Uterus (tissue), 4 donors: ENCODE measurements around the gene PSAPL1. TPM values are rescaled to one million over a fixed set of nuclear protein-coding genes. Genes with fewer than 3 reads are reported as not detected.

Experiments used
- DNase-seq, 2 donors: peaks; one replicate each; pipeline ENCODE4 v3.0.0-alpha.2; 2019 to 2020
- H3K27ac ChIP-seq, 2 donors: fragments of 200-600 bp; sonication (generic); 1 replicate in 1 of 2; 2 replicates in 1 of 2; pipeline ENCODE4 v1.5.1; 2016 to 2018
- H3K27me3 ChIP-seq, 2 donors: fragments of 200-600 bp; sonication (generic); one replicate each; pipeline ENCODE4 v1.5.1; 2018 to 2019; ENCODE audit warnings: control low read depth in 1 of 2
- H3K36me3 ChIP-seq, 2 donors: fragments of 200-600 bp; sonication (generic); one replicate each; pipeline ENCODE4 v1.5.1; 2019; ENCODE audit warnings: control low read depth in 1 of 2
- H3K4me1 ChIP-seq, 2 donors: fragments of 200-600 bp; sonication (generic); one replicate each; pipeline ENCODE4 v1.5.1; 2018 to 2019; ENCODE audit warnings: control low read depth in 1 of 2
- H3K4me3 ChIP-seq, 2 donors: fragments of 200-600 bp; sonication (generic); 1 replicate in 1 of 2; 2 replicates in 1 of 2; pipeline ENCODE4 v1.5.1; 2018 to 2019; ENCODE audit warnings: mild to moderate bottlenecking in 1 of 2
- H3K9me3 ChIP-seq, 2 donors: fragments of 200-600 bp; sonication (generic); one replicate each; pipeline ENCODE4 v1.5.1; 2019; ENCODE audit warnings: control low read depth in 1 of 2
- POLR2A ChIP-seq, 2 donors: fragments of 450-650 bp; IDR thresholded peaks; one replicate each; pipeline ENCODE4 v1.6.1; 2016; ENCODE audit warnings: antibody characterized with exemption in 2 of 2, mild to moderate bottlenecking in 1 of 2, moderate library complexity in 1 of 2
- intact Hi-C: fragments of 100-400 bp; cut with DNase I; formaldehyde crosslinking; loops from one replicate; pipeline ENCODE4 v1.15.1; 2023; ENCODE audit warnings: low total_unique reads
- total RNA-seq, 4 donors: library from RNA; depleted of rRNA in 3 of 4; stranded (reverse); fragments of >200 nt in 3 of 4; gene quantifications; one replicate each; pipeline versions ENCODE4 v1.1.0 to v1.2.4, GENCODE V29; 2014 to 2023
- TF ChIP-seq, protein P1 (sequence below), 4 experiments: fragments of 200-600 bp in 2 of 4; fragments of 450-650 bp in 2 of 4; sonication (generic) in 2 of 4; IDR thresholded peaks; one replicate each; pipeline ENCODE4 v1.5.1; 2016 to 2019; ENCODE audit warnings: antibody characterized with exemption in 4 of 4, mild to moderate bottlenecking in 2 of 4, moderate library complexity in 1 of 4
- donor health status: DM: yes; HTN: yes; CAD: no.

The PSAPL1 gene
- total RNA-seq, 4 donors from 2014 or later: not detected

- no peak for TF ChIP-seq POLR2A (IDR thresholded peaks at IDR 0.05)
- TF ChIP-seq, protein P1, sequence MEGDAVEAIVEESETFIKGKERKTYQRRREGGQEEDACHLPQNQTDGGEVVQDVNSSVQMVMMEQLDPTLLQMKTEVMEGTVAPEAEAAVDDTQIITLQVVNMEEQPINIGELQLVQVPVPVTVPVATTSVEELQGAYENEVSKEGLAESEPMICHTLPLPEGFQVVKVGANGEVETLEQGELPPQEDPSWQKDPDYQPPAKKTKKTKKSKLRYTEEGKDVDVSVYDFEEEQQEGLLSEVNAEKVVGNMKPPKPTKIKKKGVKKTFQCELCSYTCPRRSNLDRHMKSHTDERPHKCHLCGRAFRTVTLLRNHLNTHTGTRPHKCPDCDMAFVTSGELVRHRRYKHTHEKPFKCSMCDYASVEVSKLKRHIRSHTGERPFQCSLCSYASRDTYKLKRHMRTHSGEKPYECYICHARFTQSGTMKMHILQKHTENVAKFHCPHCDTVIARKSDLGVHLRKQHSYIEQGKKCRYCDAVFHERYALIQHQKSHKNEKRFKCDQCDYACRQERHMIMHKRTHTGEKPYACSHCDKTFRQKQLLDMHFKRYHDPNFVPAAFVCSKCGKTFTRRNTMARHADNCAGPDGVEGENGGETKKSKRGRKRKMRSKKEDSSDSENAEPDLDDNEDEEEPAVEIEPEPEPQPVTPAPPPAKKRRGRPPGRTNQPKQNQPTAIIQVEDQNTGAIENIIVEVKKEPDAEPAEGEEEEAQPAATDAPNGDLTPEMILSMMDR (IDR thresholded peaks at IDR 0.05): no peak
- no peak overlapping the region for H3K4me3 ChIP-seq
- H3K27ac ChIP-seq: no peak overlapping the region
- H3K27me3 ChIP-seq: no peaks in the 10 kb centered on the region
- no peaks in the 10 kb centered on the region for H3K9me3 ChIP-seq
- peak in 1 of 2 donors; percentile 11 for DNase-seq
- H3K4me1 ChIP-seq: no peaks in the 10 kb centered on the region
- intact Hi-C loops: no loop called here
- H3K36me3 ChIP-seq: no peaks in the 10 kb centered on the region
These were observed 8.1 kb downstream of the PSAPL1 start for GRCh38 chr4:7426525-7427171.

GRCh38 chr4:7425591-7426468 is 8.9 kb downstream of the PSAPL1 start:
- H3K27ac ChIP-seq: no peak overlapping the region
- no peak overlapping the region for H3K4me3 ChIP-seq
- H3K4me1 ChIP-seq: no peaks in the 10 kb centered on the region
- H3K27me3 ChIP-seq: no peaks in the 10 kb centered on the region
- DNase-seq: peak in 1 of 2 donors; percentile 6
- intact Hi-C loops: no loop called here
- no peaks in the 10 kb centered on the region for H3K36me3 ChIP-seq
- no peaks in the 10 kb centered on the region for H3K9me3 ChIP-seq
- TF ChIP-seq POLR2A (IDR thresholded peaks at IDR 0.05): no peak
- TF ChIP-seq, protein P1 (IDR thresholded peaks at IDR 0.05): no peak

- Histone ChIP-seq H3K27me3 (no peaks in the 10 kb centered on the region), H3K36me3 (no peaks in the 10 kb centered on the region), H3K4me3 (no peak overlapping the region), H3K4me1 (no peaks in the 10 kb centered on the region), H3K27ac (no peak overlapping the region), H3K9me3 (no peaks in the 10 kb centered on the region)
- no peak for TF ChIP-seq POLR2A (IDR thresholded peaks at IDR 0.05)
- TF ChIP-seq, protein P1 (IDR thresholded peaks at IDR 0.05): no peak
- peak in 1 of 2 donors; percentile 10 for DNase-seq
- intact Hi-C loops: no loop called here
These were observed 9.6 kb downstream of the PSAPL1 start for GRCh38 chr4:7425124-7425523.

GRCh38 chr4:7424553-7425111 is 10.1 kb downstream of the PSAPL1 start:
- DNase-seq: peak in 1 of 2 donors; percentile 10
- no peaks in the 10 kb centered on the region for H3K36me3 ChIP-seq
- no peaks in the 10 kb centered on the region for H3K27me3 ChIP-seq
- H3K4me1 ChIP-seq: no peaks in the 10 kb centered on the region
- no peak overlapping the region for H3K4me3 ChIP-seq
- no peaks in the 10 kb centered on the region for H3K9me3 ChIP-seq
- H3K27ac ChIP-seq: no peak overlapping the region
- TF ChIP-seq, protein P1 (IDR thresholded peaks at IDR 0.05): no peak
- no peak for TF ChIP-seq POLR2A (IDR thresholded peaks at IDR 0.05)
- intact Hi-C loops: no loop called here
